GM12878 (cell line): ENCODE measurements around the gene ARHGAP22.

ENCODE experiments used
- ATF2 ChIP-seq: IDR thresholded peaks from 2 replicates; pipeline ENCODE4 v1.6.1; 2012; ENCODE audit warnings: low read length, inconsistent platforms
- CEBPB ChIP-seq, 2 experiments: fragments of 150-350 bp in 1 of 2; IDR thresholded peaks; 2 replicates each; pipeline ENCODE4 v1.6.1; 2012 to 2014; ENCODE audit warnings: low read depth in 2 of 2, low read length in 2 of 2, borderline replicate concordance in 1 of 2, inconsistent platforms in 1 of 2
- CTCF ChIP-seq, 3 experiments: IDR thresholded peaks in 2 of 3; conservative IDR thresholded peaks in 1 of 3; 2 replicates each; pipeline ENCODE4 v1.5.1; 2011; ENCODE audit warnings: low read depth in 3 of 3, low read length in 3 of 3, mild to moderate bottlenecking in 3 of 3, control low read depth in 2 of 3, moderate library complexity in 2 of 3, inconsistent platforms in 1 of 3, mixed read lengths in 1 of 3; ENCODE audit not compliant: control insufficient read depth in 2 of 3, insufficient read depth in 1 of 3; ENCODE audit errors: extremely low read depth in 1 of 3
- EP300 ChIP-seq, 2 experiments: fragments of 150-350 bp in 1 of 2; IDR thresholded peaks; 2 replicates each; pipeline ENCODE4 v1.6.1; 2011 to 2012; ENCODE audit warnings: low read depth in 2 of 2, low read length in 2 of 2, borderline replicate concordance in 1 of 2, improper control_type of control experiment in 1 of 2, inconsistent platforms in 1 of 2; ENCODE audit not compliant: control insufficient read depth in 1 of 2
- POLR2A ChIP-seq: IDR thresholded peaks from 2 replicates; pipeline ENCODE4 v1.6.1; 2011; ENCODE audit warnings: low read depth, mild to moderate bottlenecking, low read length
- RAD21 ChIP-seq: IDR thresholded peaks from 2 replicates; pipeline ENCODE4 v1.6.1; 2011; ENCODE audit warnings: mild to moderate bottlenecking, low read depth, low read length, moderate library complexity; ENCODE audit not compliant: insufficient read depth
- RCOR1 ChIP-seq: conservative IDR thresholded peaks from 2 replicates; pipeline ENCODE4 v1.6.1; 2012; ENCODE audit warnings: low read depth, low read length, improper control_type of control experiment
- SMAD1 ChIP-seq: fragments of 450-650 bp; IDR thresholded peaks from 2 replicates; pipeline ENCODE4 v1.6.1; 2018; ENCODE audit warnings: mild to moderate bottlenecking, low read depth; ENCODE audit not compliant: partially characterized antibody
- SREBF2 ChIP-seq: IDR thresholded peaks from 2 replicates; pipeline ENCODE4 v1.6.1; 2012; ENCODE audit warnings: mild to moderate bottlenecking, low read length
- ZNF384 ChIP-seq: IDR thresholded peaks from 2 replicates; pipeline ENCODE4 v1.6.1; 2012; ENCODE audit warnings: low read depth, mild to moderate bottlenecking, low read length, improper control_type of control experiment, borderline replicate concordance
- ZNF592 ChIP-seq: fragments of 450-650 bp; IDR thresholded peaks from 2 replicates; pipeline ENCODE4 v1.6.1; 2017; ENCODE audit warnings: mild to moderate bottlenecking, moderate library complexity
- TF ChIP-seq, protein P1 (sequence below): IDR thresholded peaks from 2 replicates; pipeline ENCODE4 v1.6.1; 2012; ENCODE audit warnings: mild to moderate bottlenecking, low read depth, low read length

DNA sequence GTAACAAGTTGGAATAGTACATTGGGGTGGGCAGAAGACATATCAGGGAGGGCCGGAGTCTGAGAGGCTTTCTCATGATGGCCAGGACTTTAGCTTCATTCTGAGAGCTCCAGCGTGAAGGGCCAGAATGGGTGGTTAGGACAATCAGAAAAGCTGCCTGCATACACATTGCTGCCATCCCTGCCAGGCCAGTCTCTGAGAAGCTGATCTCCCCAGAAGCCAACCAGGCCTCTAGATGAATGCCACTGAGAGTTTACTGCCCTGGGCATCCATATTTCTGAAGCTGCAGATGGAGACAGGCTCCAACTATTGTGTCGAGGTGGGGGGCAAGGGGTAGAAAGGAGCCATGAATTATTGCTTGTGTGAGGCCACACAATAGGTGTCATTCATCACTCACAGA lies 32.0 kb upstream of the ARHGAP22 start:
- TF ChIP-seq RCOR1, result no peak
- no peak for TF ChIP-seq EP300 (IDR thresholded peaks at IDR 0.05; ENCODE audit: borderline replicate concordance in 1 of 2, control insufficient read depth in 1 of 2, low read depth in 2 of 2, low read length in 2 of 2)
- TF ChIP-seq ZNF592, result no peak
- TF ChIP-seq RAD21, result no peak
- TF ChIP-seq ZNF384, result no peak
- no peak for TF ChIP-seq CTCF (IDR thresholded peaks at IDR 0.05 in 2 of 3, conservative IDR thresholded peaks at IDR 0.05 in 1 of 3; ENCODE audit: control insufficient read depth in 2 of 3, extremely low read depth in 1 of 3, insufficient read depth in 1 of 3, low read depth in 3 of 3, low read length in 3 of 3)
- no peak for TF ChIP-seq POLR2A
- no peak for TF ChIP-seq SMAD1
- TF ChIP-seq, protein P1, sequence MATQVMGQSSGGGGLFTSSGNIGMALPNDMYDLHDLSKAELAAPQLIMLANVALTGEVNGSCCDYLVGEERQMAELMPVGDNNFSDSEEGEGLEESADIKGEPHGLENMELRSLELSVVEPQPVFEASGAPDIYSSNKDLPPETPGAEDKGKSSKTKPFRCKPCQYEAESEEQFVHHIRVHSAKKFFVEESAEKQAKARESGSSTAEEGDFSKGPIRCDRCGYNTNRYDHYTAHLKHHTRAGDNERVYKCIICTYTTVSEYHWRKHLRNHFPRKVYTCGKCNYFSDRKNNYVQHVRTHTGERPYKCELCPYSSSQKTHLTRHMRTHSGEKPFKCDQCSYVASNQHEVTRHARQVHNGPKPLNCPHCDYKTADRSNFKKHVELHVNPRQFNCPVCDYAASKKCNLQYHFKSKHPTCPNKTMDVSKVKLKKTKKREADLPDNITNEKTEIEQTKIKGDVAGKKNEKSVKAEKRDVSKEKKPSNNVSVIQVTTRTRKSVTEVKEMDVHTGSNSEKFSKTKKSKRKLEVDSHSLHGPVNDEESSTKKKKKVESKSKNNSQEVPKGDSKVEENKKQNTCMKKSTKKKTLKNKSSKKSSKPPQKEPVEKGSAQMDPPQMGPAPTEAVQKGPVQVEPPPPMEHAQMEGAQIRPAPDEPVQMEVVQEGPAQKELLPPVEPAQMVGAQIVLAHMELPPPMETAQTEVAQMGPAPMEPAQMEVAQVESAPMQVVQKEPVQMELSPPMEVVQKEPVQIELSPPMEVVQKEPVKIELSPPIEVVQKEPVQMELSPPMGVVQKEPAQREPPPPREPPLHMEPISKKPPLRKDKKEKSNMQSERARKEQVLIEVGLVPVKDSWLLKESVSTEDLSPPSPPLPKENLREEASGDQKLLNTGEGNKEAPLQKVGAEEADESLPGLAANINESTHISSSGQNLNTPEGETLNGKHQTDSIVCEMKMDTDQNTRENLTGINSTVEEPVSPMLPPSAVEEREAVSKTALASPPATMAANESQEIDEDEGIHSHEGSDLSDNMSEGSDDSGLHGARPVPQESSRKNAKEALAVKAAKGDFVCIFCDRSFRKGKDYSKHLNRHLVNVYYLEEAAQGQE, result no peak
- no peak for TF ChIP-seq CEBPB (IDR thresholded peaks at IDR 0.05; ENCODE audit: borderline replicate concordance in 1 of 2, low read depth in 2 of 2, low read length in 2 of 2)
- TF ChIP-seq ATF2, result no peak
- TF ChIP-seq SREBF2, result no peak
